Psoas muscle (tissue), 8 donors: ENCODE measurements around the gene CUX1. TPM values are rescaled to one million over a fixed set of nuclear protein-coding genes. Genes with fewer than 3 reads are reported as not detected.

Source experiments
- ATAC-seq, 4 donors: fragments of 200-7000 bp; cut with Tn5 transposase; one replicate each; pipeline ENCODE4 v1.9.1; 2020; ENCODE audit warnings: moderate library complexity in 3 of 4, mild to moderate bottlenecking in 2 of 4
- DNase-seq, 2 donors: peaks; one replicate each; pipeline ENCODE4 v3.0.0-alpha.2; 2020
- H3K27ac ChIP-seq: fragments of 200-600 bp; one replicate; pipeline ENCODE4 v1.8.0; 2022
- H3K27me3 ChIP-seq, 3 donors: fragments of 200-600 bp in 1 of 3; one replicate each; pipeline versions ENCODE4 v1.6.1 to v1.8.0; 2013 to 2022; ENCODE audit warnings: low read length in 2 of 3, mild to moderate bottlenecking in 2 of 3, moderate library complexity in 1 of 3; ENCODE audit not compliant: insufficient read depth in 3 of 3
- H3K36me3 ChIP-seq, 2 donors: fragments of 200-600 bp in 1 of 2; one replicate each; pipeline versions ENCODE4 v1.6.1 to v1.8.0; 2013 to 2022; ENCODE audit warnings: low read depth in 1 of 2, mild to moderate bottlenecking in 1 of 2, moderate library complexity in 1 of 2; ENCODE audit not compliant: insufficient read depth in 1 of 2
- H3K4me1 ChIP-seq: fragments of 200-600 bp; one replicate; pipeline ENCODE4 v1.8.0; 2022
- H3K4me3 ChIP-seq: fragments of 200-600 bp; one replicate; pipeline ENCODE4 v1.8.0; 2022; ENCODE audit warnings: mild to moderate bottlenecking
- H3K9me3 ChIP-seq: fragments of 200-600 bp; one replicate; pipeline ENCODE4 v1.8.0; 2022
- CTCF ChIP-seq: fragments of 200-600 bp; IDR thresholded peaks from one replicate; pipeline ENCODE4 v1.8.0; 2022; ENCODE audit warnings: antibody characterized with exemption
- WGBS, 3 donors: extraction: QIAGEN DNeasy Blood & Tissue Kit; methylation state at CpG; one replicate each; pipeline versions ENCODE4 v1.1.6 to v1.1.7; 2013; 5-methylcytosine and 5-hydroxymethylcytosine counted together
- intact Hi-C, 2 donors: fragments of 100-400 bp; cut with DNase I; formaldehyde crosslinking; loops; one replicate each; pipeline versions ENCODE4 v1.11.0 to v1.14.2; 2022
- polyA plus RNA-seq, 3 donors: library from polyadenylated mRNA; stranded (reverse); fragments of 200-250 nt; gene quantifications; one replicate each; pipeline ENCODE4 v1.2.3, GENCODE V29; 2013
- total RNA-seq, 4 donors: library from RNA; stranded (reverse); fragmentation: NEBNext Ultra II Directional in 2 of 4; extraction: Animal tissue kit (Norgen Biotek cat#: 25700) in 2 of 4; gene quantifications; one replicate each; pipeline versions ENCODE4 v1.2.1 to v1.2.4, GENCODE V29; 2021 to 2023
- donor health status: healthy with polysubstance abuse.
- donor health status: DM: no; HTN: no; CAD: no; lungs with moderate emphysema.
- donor health status: Bipolar disorder and iron deficiency.
- donor health status: healthy.
- donor health status: DM: yes; HTN: yes; CAD: no.
- donor health status: DM: no; HTN: no; CAD: no.
- donor health status: DM: no; HTN: no; CAD: no.
- donor health status: DM: yes; HTN: yes; CAD: no.

The CUX1 gene
- total and polyA plus RNA-seq, 7 donors: 12.5 to 95.6 (median 72.4) TPM

DNA sequence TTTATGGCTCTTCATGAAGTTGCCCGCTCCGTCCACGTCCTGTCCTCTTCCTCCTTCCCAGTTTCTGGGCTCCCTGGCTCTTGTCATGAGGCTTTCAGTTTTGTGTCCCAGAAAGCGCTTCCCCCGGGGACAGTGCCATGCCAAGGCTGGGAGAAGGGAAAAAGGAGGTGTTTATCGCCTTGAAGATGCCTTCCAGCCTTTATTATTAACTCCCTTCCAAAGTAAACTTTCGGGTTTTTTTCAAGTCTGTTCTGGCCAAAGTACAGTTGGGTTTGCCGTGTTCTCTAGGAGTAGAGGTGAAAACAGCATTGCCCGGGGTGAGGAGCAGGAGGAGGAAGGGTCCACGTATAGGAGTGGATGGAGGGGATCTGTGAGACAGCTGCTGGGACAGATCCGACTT is 117.2 kb downstream of the CUX1 start:
- H3K4me3 ChIP-seq: peak overlapping the region; percentile 33
- TF ChIP-seq CTCF: no peak
- 31 to 55% (median 33%) methylated on average over 11 of the region's 11 CpGs for WGBS, 3 donors
- peak overlapping the region; percentile 90 for H3K27ac ChIP-seq
- no peaks in the 10 kb centered on the region for H3K27me3 ChIP-seq
- no peaks in the 10 kb centered on the region for H3K36me3 ChIP-seq
- ATAC-seq (no peak), DNase-seq (no peak)
- intact Hi-C loops: loop anchor here in 1 of 2 donors (5.0 kb wide), 1 partner anchor 47 kb away; no protein-coding TSS in a partner anchor
- peaks cover 5% of the 10 kb centered on the region for H3K9me3 ChIP-seq
- H3K4me1 ChIP-seq: peaks cover 41% of the 10 kb centered on the region

GRCh38 chr7:101935521-101936141 is 118.2 kb downstream of the CUX1 start:
- DNase-seq (peak; percentile 72 to 94), ATAC-seq (peak; percentile 91 to 95 (median 93))
- intact Hi-C loops: no loop called here
- no peak for TF ChIP-seq CTCF
- WGBS, 3 donors: 13 to 30% (median 22%) methylated on average over 14 of the region's 14 CpGs
- Histone ChIP-seq H3K4me1 (peaks cover 42% of the 10 kb centered on the region), H3K27me3 (no peaks in the 10 kb centered on the region), H3K27ac (peak overlapping the region; percentile 90), H3K9me3 (no peaks in the 10 kb centered on the region), H3K36me3 (no peaks in the 10 kb centered on the region), H3K4me3 (peak overlapping the region; percentile 56)

GRCh38 chr7:101936223-101936610 is 118.8 kb downstream of the CUX1 start:
- ATAC-seq (peak; percentile 0 to 14 (median 12)), DNase-seq (no peak)
- Histone ChIP-seq H3K36me3 (no peaks in the 10 kb centered on the region), H3K9me3 (no peaks in the 10 kb centered on the region), H3K27me3 (no peaks in the 10 kb centered on the region), H3K27ac (peak overlapping the region; percentile 90), H3K4me1 (peaks cover 48% of the 10 kb centered on the region), H3K4me3 (peak overlapping the region; percentile 56)
- WGBS, 3 donors: 10 to 14% (median 13%) methylated on average over 13 of the region's 13 CpGs
- no peak for TF ChIP-seq CTCF
- intact Hi-C loops: no loop called here

GRCh38 chr7:101936611-101937231 is 119.3 kb downstream of the CUX1 start:
- WGBS, 3 donors: 13 to 16% (median 14%) methylated on average over 14 to 19 of the region's 19 CpGs
- no peaks in the 10 kb centered on the region for H3K9me3 ChIP-seq
- ATAC-seq (peak; percentile 49 to 72 (median 62)), DNase-seq (peak; percentile 46 to 77)
- no peaks in the 10 kb centered on the region for H3K27me3 ChIP-seq
- no peaks in the 10 kb centered on the region for H3K36me3 ChIP-seq
- no peak for TF ChIP-seq CTCF
- peak overlapping the region; percentile 90 for H3K27ac ChIP-seq
- H3K4me3 ChIP-seq: peak overlapping the region; percentile 56
- intact Hi-C loops: no loop called here
- H3K4me1 ChIP-seq: peaks cover 53% of the 10 kb centered on the region
